Colonic mucosa (tissue), 4 donors: ENCODE measurements around the gene MFSD1. TPM values are rescaled to one million over a fixed set of nuclear protein-coding genes. Genes with fewer than 3 reads are reported as not detected.

Experiments
- DNase-seq: peaks from one replicate; pipeline ENCODE4 v3.0.0-alpha.2; 2020
- H3K27ac ChIP-seq: fragments of 200-600 bp; one replicate; pipeline ENCODE4 v1.8.0; 2021
- H3K27me3 ChIP-seq: fragments of 200-600 bp; one replicate; pipeline ENCODE4 v1.8.0; 2021
- H3K36me3 ChIP-seq: fragments of 200-600 bp; one replicate; pipeline ENCODE4 v1.8.0; 2021
- H3K4me1 ChIP-seq: fragments of 200-600 bp; one replicate; pipeline ENCODE4 v1.8.0; 2021; ENCODE audit warnings: mild to moderate bottlenecking
- H3K4me3 ChIP-seq: fragments of 200-600 bp; one replicate; pipeline ENCODE4 v1.8.0; 2021
- H3K9ac ChIP-seq, 2 donors: one replicate each; pipeline ENCODE4 v1.7.0; 2013; ENCODE audit warnings: control low read depth in 2 of 2, low read depth in 2 of 2, low read length in 2 of 2
- H3K9me3 ChIP-seq: fragments of 200-600 bp; one replicate; pipeline ENCODE4 v1.8.0; 2021
- CTCF ChIP-seq: fragments of 200-600 bp; IDR thresholded peaks from one replicate; pipeline ENCODE4 v1.8.0; 2022; ENCODE audit warnings: antibody characterized with exemption, mild to moderate bottlenecking
- intact Hi-C: fragments of 100-400 bp; cut with DNase I; formaldehyde crosslinking; loops from one replicate; pipeline ENCODE4 v1.14.1; 2022
- total RNA-seq, 2 donors: library from RNA; stranded (reverse); fragmentation: NEBNext Ultra II Directional in 1 of 2; extraction: Animal tissue kit (Norgen Biotek cat#: 25700) in 1 of 2; gene quantifications; one replicate each; pipeline ENCODE4 v1.2.1, GENCODE V29; 2021
- donor health status: healthy.
- donor health status: DM: no; HTN: no; CAD: no.
- donor health status: DM: no; HTN: no; CAD: no.

The MFSD1 gene
- total RNA-seq, 2 donors from 2014 or later: 51.1 to 54.4 TPM

- H3K36me3 ChIP-seq: no peaks in the 10 kb centered on the region
- intact Hi-C loops: no loop called here
- H3K9me3 ChIP-seq: no peaks in the 10 kb centered on the region
- TF ChIP-seq CTCF: no peak
- no peaks in the 10 kb centered on the region for H3K27me3 ChIP-seq
- no peaks in the 10 kb centered on the region for H3K4me1 ChIP-seq
- H3K9ac ChIP-seq: no peak overlapping the region
- DNase-seq: no peak
- H3K27ac ChIP-seq: no peak overlapping the region
- H3K4me3 ChIP-seq: no peak overlapping the region
Observed at GRCh38 chr3:158777161-158777873, 24.5 kb upstream of the MFSD1 start.

- TF ChIP-seq CTCF: no peak
- no peak overlapping the region for H3K27ac ChIP-seq
- no peak for DNase-seq
Observed at GRCh38 chr3:158780766-158781165, 21.1 kb upstream of the MFSD1 start.

GRCh38 chr3:158781191-158781590 is 20.7 kb upstream of the MFSD1 start:
- DNase-seq: no peak
- Histone ChIP-seq H3K9ac (no peak overlapping the region), H3K4me1 (peaks cover 4% of the 10 kb centered on the region), H3K36me3 (no peaks in the 10 kb centered on the region), H3K9me3 (no peaks in the 10 kb centered on the region), H3K4me3 (no peak overlapping the region), H3K27me3 (no peaks in the 10 kb centered on the region), H3K27ac (peak overlapping the region; percentile 13)
- no peak for TF ChIP-seq CTCF
- intact Hi-C loops: no loop called here

More at GRCh38 chr3:158780766-158781165, 21.1 kb upstream of the MFSD1 start:
- H3K9ac ChIP-seq: no peak overlapping the region
- H3K4me1 ChIP-seq: peaks cover 4% of the 10 kb centered on the region
- no peaks in the 10 kb centered on the region for H3K9me3 ChIP-seq
- no peaks in the 10 kb centered on the region for H3K36me3 ChIP-seq
- intact Hi-C loops: no loop called here
- no peak overlapping the region for H3K4me3 ChIP-seq
- no peaks in the 10 kb centered on the region for H3K27me3 ChIP-seq

- intact Hi-C loops: no loop called here
- Histone ChIP-seq H3K9me3 (no peaks in the 10 kb centered on the region), H3K27ac (peak overlapping the region; percentile 13), H3K4me1 (peaks cover 4% of the 10 kb centered on the region), H3K27me3 (no peaks in the 10 kb centered on the region), H3K9ac (no peak overlapping the region), H3K4me3 (no peak overlapping the region), H3K36me3 (no peaks in the 10 kb centered on the region)
- no peak for DNase-seq
- TF ChIP-seq CTCF: no peak
Observed at GRCh38 chr3:158781849-158782248, 20.0 kb upstream of the MFSD1 start.

- DNase-seq: no peak
- H3K4me1 ChIP-seq: peaks cover 4% of the 10 kb centered on the region
- H3K9me3 ChIP-seq: no peaks in the 10 kb centered on the region
- TF ChIP-seq CTCF: no peak
- H3K4me3 ChIP-seq: no peak overlapping the region
- H3K27me3 ChIP-seq: no peaks in the 10 kb centered on the region
- no peak overlapping the region for H3K27ac ChIP-seq
- intact Hi-C loops: no loop called here
- no peaks in the 10 kb centered on the region for H3K36me3 ChIP-seq
- no peak overlapping the region for H3K9ac ChIP-seq
Observed at GRCh38 chr3:158782283-158782989, 19.4 kb upstream of the MFSD1 start.
